ENCODE results near the gene CELF6.
"Not testable (repeated sequence)": the region's sequence is repeated elsewhere in the genome, so short reads cannot be mapped to it uniquely, and the experiment has no call there.

The CELF6 gene

DNA sequence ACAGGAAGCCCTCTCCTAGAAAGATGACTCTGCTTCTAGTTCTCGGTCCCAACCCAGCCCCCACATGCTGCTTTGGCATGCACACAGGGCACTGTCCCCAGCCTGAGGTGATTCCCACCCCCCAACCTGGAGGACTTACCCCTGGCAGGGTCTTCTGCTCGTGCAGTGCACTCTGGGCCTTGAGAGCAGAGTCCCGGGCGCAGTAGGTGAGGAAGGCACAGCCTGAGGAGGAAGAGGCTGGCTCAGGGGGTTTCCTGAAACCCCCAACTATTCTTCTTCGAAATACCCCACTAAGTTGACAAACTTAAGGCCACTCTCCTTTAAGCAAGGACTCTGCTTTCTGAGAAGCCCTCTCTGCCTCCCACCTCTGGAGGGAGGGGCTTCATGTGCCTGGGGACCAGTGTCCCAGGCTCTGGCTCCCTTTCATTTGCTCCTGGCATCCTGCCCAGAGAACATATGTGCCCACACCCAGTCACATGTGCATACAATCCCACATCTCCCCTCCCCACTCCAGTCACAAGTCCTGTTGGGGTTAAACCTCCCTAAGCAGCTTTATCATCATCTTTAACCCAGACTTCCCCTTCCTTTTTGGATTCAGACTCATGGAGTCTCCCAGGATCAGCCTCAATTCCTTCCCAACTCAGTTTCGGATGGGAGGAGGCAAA, 4.1 kb downstream of the CELF6 start:
- no peak for DNase-seq (ENCODE audit: low read depth)

DNA sequence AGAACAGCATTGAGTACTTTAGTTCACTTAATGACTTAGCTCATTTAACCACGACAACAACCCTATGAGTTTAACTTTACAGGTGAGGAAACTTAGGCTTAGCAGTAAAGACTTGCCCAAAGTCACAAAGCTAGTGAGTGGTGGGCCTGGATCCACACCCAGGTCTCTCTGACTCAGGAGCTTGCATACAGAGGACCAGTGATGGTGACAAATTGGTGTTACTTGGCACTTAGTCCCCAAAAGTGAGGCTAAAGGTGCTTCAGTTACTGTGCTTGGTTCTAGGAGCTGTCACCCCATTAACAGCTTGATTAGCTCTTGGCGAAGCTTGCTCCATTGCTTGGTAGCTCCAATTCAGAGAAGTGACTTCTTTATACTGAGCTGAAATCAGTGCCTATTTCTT, 6.1 kb downstream of the CELF6 start:
- no peak for DNase-seq (ENCODE audit: low read depth)

DNA sequence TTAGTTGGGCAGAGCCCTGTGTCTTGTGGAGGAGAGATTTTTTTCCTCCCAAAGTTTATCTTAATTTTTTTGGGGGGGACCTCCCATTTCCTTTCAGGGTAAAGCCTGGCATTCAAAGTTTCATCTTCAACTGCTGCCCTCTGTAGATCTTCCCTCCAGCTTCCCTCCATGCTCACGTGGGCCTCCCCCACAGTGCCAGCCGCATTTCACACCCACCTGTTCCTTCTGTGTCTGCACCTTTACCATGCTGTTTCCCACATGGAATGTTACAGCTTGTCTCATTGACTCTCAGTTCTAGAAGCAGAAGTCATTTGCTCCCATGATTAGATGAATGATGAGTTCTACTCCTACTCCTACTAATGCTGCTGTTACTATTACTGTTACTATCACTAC, 6.5 kb downstream of the CELF6 start:
- no peak for DNase-seq (ENCODE audit: low read depth)

DNA sequence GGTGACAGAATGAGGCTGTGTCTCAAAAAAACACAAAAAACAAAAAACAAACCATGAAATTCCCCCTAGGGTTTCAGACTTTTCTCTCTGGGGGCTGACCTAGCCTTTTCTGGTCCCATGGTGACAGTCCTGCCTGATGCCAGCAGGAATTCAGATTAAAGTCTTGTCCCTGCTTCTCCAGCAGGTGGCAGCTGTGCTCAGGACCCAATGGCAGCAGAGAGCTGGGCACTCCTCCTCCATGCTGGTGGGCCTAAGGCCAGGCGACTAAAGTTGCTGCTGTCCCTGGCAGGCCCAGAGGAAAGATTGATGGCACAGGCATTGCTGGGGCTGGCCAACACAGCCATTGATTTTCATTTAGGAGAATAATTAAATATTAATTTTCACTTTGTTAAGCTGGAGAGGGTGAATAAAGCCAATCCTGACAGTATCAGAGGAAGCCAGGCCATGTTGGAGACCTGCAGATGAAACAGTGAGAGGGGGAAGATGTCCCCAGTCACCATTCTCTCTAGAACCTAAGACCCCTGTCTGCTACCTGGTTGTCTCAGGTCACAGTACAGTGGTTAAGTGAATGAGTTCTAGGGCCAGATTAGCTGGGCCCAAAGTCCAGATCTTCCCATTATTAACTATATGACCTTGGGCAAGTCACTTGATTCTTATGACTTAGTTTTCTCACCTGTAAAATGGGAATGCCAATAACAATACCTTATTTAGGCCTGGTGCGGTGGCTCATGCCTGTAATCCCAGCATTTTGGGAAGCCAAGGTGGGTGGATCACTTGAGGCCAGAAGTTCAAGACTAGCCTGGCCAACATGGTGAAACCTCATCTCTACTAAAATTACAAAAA, 7.1 kb downstream of the CELF6 start:
- DNase-seq (ENCODE audit: low read depth): no peak

DNA sequence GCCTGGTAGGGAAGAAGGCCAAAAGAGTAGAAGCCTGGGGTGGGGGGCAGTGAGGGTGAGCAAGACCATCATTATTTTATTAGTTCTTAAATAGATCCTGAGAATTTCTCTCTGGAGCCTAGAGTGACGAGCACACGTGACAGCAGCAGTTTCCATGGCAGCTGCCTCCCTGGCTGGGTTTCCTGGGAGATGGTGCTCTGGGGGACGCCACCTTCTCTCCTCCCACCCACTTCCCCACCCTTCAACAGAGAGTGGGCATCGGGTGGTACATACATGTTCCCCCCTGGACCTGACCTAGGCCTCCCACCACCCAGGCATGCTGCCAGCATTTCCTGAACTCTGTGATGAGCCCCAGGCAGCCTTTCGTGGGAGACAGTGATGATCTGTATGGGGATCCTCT, 12.9 kb downstream of the CELF6 start:
- DNase-seq (ENCODE audit: low read depth): no peak

DNA sequence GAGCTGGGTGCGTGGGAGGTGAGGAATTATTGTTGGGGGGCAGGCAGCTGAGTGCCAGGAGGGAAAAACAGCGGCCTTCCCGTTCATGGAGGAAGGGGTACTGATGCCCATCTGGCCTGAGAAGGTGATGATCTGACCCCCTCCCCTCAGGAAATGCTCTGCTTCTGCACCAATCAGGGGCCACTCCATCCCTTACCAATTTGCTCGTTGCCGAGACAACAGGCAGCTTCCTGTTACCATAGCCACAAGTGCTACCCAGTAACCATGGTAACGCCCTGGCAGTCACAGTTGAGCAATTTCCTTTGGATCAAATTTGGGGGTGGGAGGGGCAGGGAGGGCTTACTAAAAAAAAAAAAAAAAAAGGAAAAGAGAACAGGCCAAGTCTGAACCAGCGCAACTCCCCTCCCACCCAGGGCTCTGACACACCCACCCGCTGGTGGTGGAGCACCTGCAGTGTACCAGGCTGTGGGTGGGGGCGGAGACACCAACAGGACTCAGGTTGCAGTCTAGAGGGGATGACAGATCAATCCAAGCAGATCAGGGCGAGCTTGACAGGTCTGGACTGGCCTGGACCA, 13.7 kb downstream of the CELF6 start:
- no peak for DNase-seq (ENCODE audit: low read depth)

DNA sequence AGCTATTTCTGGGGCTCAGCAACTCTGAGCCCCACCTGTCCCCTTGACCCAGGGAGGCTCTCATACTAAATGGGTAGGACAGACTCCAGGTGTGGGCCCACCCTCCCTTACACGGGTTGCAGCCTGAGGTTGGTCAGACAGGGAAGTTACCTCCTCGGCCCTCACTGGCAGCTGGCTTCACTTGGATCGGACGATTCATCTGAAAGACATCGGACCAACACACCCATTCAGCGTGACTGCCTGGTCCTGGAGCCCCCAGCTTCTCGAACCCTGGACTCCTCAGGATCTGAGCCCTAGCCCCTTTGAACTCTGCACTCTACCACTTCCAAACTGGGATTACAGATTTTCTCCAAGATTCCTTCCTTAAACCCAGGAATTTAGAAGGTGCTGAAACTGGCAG, 15.4 kb downstream of the CELF6 start:
- no peak for DNase-seq (ENCODE audit: low read depth)

DNA sequence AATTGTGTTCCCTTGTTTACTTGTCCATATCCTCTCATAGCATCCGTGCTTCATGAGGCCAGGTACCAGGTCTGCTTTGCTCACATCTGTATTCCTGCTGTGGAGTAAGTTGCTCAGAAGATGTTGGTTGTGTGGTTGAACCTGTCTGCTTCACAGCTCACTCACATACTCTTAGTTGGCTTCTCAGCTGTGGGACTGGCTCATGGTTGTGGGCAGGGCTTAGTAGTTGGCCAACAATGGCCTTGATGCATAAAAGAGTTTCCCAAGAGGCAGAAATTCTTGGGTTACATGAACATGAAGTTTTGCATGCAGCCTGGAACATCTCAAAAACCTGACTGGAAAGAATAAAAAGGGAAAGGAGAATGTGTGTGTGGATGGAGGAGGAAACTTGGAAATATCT, 17.0 kb downstream of the CELF6 start:
- DNase-seq (ENCODE audit: low read depth): no peak

DNA sequence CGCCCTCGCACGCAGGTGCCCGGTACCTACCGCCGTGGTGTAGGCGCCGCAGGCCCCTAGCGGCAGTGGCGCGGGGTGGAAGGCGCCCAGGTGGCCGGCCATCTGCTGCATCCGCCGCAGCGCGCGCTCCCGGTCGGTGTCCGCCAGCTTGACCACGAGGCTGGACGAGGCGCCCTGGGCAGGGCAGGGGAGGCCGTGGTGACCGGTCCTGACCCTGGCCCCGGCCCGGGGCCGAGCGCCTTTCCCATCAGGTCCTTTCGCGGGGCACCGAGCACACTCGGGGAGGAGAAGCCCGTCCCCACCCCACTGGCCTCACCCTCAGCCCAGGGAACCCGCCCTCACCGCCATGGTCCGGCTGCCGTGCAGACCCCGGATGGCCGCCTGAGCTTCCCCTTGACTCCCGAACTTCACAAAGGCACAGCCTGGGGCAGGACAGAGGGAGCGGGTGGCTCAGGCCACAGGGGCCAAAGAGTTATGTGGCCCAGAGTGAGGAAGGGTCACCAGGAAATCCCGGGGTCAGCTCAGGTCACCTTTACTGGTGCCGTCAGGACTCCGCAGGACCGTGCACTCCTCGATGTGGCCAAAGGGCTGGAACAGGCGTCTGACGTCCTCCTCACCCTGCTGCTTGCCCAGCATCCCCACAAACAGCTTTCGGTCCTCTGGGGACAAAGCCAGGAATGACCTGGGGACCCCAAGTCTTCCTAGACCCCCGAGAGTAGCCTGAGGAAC, 30.2 kb downstream of the CELF6 start:
- DNase-seq (ENCODE audit: low read depth): no peak

DNA sequence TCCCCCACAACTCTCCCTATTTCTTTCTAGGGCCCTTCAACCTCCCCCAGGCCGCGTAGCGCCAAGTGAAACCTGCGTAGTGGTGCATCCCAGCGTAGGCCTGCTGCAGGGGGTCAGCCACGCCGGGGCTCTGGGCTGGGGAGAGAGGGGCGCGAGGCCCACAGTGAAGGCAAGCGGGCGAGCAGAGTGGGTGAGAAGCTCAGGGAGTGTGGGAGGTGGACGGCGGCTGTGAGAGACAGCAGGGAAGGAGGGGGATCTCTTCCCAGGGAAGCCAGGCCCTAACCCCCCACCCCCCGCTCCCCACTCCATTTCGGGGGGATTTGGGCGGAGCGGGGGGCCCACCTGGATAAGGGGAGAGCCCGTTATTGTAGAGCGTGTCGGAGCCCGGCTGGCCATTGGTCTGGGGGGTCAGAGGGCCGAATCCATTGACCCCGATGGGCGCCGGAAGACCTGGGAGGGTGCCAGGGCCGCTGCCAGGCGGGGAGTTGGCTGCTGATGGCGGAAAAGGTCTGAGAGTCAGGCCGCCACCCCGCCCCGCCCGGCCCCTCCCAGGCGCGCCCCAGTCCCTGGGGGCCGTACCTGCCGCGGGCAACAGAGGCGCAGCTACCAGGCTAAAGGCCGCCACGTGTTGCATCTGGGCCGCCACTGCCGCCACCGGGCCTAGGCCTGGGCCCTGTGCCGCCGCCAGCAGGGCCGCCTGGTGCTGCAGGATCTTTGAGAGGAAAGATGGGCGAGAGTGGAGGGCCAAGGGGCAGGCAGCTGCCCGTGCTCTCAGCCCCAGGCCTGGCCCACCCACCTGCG, 31.0 kb downstream of the CELF6 start:
- DNase-seq (ENCODE audit: low read depth): no peak

DNA sequence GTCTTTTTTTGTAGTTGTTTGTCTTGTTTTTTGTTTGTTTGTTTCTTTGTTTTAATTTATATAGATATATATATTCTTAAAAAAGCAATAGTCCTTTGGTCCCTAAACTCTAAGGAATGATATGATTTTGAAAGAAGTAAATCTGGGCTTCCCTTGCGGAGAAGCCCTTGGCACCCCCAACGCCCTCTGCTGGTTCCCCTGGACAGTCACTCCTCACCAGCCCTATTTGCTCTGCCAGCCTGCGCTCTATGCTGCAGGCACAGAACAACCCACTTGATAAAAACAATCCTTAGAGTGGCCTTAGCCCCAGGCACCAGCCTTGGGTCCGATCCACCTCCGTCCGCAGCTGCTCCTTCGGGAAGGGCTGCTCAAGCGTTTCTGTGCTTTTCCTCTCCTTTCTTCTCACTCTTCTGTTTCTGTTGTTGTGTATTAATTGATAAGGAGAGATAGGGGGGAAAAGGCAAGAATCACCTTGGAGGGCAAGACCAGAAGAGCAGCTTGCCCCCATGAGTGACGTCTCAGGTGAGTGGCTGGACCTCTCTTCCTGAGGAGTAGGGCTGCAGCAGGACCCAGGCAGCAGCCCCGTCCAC, 33.9 kb downstream of the CELF6 start:
- no peak for DNase-seq (ENCODE audit: low read depth)

DNA sequence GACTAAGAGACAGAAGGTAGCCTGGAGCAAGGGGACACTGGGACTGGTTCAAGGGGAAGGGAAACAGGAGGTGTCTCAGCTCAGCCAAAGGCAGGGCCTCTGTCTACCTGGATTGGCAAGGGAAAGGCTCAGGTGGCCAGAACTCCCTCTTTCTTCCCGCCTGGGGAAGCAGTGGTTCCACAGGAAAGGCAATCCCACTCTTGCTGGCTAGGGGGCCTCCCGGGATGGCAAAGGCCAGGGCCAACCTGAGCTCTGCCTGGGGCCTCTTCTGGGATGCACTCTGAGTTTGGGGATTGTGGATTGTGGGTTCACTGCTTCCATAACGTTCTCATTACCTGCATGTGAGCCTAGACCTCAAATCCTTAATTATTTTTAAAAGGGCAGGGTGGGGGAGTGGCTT, 34.6 kb downstream of the CELF6 start:
- DNase-seq (ENCODE audit: low read depth): no peak

DNA sequence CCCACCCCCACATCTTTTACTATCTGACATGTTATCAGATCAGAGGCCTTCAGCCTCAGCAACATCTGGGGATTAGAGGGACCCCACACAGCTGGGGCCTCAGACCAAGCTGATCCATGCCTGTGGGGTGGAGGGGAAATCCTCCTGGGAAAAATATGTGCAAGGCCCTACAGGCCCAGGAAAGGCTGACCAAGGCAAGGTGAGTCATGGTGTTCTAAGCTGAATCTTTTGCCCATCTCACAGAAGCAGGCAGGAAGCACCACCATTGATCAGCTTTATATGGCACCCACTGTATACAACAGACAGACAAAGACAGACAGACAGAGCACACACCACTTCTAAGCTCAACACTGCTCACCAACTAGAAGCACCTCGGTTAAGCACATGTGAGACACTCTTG, 35.2 kb downstream of the CELF6 start:
- no peak for DNase-seq (ENCODE audit: low read depth)

DNA sequence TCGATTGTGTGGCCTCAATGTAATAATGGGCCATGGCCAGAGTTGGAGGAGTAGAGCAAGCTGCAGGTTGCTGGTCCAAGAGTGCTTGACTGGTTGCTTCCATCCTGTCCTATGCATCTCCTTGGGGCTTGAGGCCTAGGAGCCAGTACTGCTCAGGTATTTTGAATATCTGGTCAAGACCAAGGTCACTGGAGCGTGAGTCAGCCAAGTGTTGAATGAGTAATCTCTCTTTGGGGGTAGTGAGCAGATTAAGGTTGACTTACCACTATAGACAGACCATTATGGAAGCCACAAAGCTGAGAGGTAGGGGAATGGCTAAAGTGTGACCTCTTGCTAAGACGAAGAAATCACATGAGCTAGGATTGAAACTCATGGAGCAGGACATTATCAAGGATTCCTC, 38.2 kb downstream of the CELF6 start:
- DNase-seq (ENCODE audit: low read depth): no peak

DNA sequence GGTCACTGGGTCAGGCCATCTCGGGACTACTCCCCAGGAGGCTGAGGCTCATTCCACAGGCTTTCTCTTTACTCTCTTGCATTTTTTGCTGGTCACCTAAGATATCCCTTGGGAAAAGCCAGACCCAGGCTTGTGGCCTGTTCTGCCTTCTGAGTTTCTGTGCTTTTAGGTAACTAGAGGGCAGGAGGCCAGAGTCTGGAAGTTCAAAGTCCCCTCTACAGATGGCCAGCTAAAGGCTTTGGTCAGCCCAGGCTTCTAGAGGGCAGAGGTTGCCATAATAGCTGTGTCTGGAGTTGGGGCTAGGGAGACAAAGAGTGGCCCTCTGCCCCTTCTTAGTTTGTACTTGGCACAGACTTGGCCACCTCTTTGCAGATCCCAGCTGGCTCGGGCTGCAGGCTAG, 39.2 kb downstream of the CELF6 start:
- no peak for DNase-seq (ENCODE audit: low read depth)

DNA sequence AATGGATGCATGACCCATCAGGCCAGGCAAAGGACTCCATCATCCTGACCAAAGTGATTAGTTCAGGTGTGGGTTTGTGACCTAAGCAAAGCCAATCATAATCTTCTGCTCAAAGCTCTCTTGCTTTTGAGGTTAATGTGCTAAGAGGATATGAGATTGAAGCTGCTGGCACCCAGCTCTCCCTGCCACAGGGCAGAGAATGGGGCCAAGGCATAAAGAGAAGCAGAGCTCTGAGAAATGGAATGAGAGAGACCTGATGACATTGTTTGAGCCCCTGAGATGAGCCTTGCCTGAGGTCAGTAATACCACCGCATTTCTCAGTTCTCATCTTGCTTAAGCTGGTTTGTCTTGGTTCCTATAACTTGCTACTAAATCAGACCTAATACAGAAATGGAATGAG, 41.2 kb downstream of the CELF6 start:
- DNase-seq (ENCODE audit: low read depth): no peak

DNA sequence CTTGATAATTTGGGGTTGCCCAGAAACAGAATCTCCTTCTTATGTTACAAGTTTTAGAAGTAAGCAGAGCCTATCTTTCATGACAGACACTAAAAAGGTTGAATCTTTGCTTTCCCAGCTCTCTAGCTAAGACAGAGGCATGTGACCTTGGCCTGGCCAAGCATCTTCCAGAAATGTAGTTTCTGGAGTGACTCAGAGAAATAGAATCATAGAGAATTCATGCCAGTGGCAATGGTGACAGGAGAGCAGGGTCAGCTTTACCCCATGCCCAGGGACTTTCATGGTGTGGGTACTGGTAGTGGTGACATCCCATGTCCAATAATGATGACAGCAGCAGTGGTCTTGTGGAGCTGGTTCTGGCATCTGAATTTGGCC, 43.6 kb downstream of the CELF6 start:
- no peak for DNase-seq (ENCODE audit: low read depth)

DNA sequence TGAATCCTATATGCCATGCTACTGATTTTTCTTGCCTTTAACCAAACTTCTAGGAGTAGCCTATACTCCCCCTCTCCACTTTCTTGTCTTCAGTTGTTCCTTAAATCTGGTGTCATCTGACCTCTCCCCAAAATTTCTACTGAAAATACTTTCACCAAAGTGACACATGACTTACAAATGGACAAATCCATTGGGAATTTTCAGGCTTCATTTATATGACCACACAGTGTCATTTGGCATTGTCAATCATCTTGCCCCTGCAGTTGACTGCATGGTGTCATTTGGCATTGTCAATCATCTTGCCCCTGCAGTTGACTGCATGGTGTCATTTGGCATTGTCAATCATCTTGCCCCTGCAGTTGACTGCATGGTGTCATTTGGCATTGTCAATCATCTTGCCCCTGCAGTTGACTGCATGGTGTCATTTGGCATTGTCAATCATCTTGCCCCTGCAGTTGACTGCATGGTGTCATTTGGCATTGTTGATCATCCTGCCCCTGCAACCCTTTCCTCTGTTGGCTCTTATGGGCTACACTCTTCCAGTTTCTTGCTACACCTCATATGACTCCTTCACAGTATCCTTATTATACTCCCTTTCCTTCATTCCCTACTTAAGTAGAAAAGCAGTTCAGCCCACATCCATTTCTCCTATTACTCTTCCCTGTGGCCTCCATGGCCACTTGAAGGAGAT, 44.2 kb downstream of the CELF6 start:
- not testable (repeated sequence) for DNase-seq (ENCODE audit: low read depth)

DNA sequence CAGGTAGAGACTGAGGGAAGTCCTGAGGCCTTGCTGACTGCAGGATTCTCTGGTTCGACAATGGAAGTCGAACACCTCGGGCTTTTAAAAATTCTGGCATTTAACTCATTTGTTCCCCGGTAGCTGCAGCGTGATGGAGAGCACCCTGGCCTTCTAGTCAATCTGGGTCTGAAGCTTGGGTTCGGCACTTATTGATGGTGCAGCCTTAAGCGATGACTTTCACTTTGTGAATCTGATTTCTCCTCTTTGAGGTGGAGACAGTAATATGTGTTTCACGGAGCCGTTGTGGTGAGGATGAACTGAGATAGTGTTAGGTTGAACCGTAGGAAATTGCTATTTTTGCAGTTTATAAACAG, 47.0 kb downstream of the CELF6 start:
- no peak for DNase-seq (ENCODE audit: low read depth)

DNA sequence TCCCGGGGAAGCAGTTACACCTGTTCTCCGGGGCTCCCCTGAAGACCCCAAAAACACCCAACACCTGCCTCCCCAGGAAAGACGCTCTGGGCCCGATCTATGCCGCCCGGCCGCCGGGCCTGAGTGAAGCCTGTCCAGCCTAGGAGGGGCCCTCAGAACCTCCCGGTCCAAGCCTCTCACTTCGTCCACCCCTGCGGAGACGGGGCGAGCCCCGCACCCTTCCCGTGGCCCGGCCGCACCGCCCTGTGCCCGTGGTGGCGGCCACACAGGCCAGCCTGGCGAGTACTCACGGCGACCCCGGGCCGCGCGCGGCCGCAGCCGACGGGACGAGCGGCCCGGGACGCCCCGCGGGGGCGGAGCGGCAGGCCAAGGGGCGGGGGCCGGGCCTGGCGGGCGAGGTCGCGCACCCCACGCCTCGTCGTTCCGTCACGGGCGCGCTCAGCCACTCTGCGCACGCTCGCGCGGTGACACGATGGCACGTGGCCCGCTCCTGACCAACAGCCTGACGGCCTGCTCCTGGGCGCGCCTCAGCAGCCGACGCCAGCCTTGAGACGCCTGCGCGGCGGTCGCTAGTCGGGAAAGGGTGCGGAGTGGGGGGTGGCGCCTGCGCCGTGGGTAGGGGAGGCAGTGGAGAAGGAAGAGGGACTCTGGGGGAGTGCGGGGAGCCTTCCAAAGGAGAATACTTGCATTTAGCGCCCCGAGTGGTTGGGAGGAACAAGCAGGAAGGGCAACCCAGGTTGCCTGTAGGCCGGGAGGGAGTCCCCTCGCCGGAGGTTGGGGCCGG, 47.6 kb downstream of the CELF6 start, which contains the start of gene PARP6:
Gene PARP6, minus strand, starts transcription at position 342 of the 784 bp plus-strand sequence. CDS start 5,077 bp downstream, outside the sequence.
- DNase-seq (ENCODE audit: low read depth): peak; percentile 90

Measured in GM04503 (cell line).